Effector CD8-positive, alpha-beta T cell (primary cell): ENCODE data around the gene HCAR2.
"Not testable (repeated sequence)": the region's sequence is repeated elsewhere in the genome, so short reads cannot be mapped to it uniquely, and the experiment has no call there.

Experiments used
- DNase-seq: peaks from one replicate; lab custom pipeline; 2025; lab: John Stamatoyannopoulos, UW

HCAR2 gene

DNA sequence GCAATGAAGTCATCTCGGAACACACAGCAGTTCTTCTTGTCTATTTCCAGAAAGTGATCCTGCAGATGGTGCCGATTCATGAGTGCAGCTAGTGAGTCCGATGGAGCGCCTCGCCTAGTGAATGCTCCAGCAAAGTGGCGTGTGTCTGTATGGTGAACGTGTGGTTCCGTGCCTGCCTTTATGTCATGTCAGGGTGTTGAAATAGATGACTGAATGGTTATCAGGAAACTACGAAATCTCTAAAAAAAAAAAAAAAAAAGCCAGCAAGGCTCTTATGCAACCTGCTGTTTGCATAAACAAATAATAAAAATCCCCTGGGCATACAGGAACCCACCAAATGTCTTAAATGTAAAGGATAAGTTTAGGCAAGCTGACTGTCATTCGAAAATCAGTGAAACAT is 13.5 kb upstream of the HCAR2 start, which contains the start of gene HCAR3:
TSS of gene HCAR3 (minus strand) at position 154 of the 400 bp plus-strand sequence. CDS start at position 80, 74 bp downstream.
- not testable (repeated sequence) for DNase-seq

DNA sequence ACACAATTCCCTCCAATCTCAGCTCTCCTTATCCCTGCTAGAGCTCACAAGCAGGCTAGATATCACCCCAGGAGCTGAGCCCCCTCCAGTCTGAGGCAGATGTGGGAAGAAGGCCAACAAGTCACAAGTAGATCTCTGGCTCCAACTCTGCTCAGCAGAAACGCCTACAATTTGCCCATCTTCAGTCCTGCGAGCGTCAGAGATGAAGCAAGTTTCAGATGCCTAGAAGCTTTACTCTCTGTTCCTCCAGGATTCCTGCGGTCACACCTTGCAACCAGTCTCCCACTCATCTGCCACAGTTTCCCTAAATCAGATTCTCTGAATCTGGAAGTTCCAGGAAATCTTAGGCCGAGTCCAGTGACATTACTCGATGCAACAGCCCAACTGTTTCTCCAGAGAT is 12.1 kb upstream of the HCAR2 start:
- not testable (repeated sequence) for DNase-seq

DNA sequence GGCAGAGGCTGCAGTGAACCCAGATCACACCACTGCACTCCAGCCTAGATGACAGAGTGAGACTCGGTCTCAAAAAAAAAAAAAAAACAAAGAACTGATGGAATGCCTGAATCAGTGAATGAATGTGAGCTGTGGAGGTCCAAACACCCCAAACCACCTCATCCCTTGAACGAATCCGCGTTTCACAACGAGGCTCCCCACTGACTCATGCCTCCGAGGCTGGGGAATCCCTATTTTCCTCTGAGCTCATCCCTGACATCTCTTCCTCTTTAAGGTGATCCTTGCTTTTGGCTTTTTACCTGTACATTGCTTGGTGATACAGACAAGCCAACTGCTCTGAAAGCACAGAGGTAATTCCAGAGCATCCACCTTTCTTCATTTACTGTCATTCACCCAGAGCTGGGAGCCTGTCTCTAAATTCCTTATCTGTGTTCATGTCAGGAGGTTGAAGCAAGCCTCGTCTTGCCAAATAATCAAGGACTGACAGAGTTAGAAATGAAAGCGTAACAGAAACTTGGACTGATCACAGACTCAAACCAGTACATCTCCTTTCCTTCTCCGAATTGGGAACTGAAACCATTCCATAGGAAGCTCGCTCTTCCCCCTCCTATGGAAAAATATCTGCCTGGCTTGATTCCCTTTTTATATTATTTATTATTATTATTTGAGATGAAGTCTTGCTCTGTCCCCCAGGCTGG is 10.5 kb upstream of the HCAR2 start:
- DNase-seq = not testable (repeated sequence)

DNA sequence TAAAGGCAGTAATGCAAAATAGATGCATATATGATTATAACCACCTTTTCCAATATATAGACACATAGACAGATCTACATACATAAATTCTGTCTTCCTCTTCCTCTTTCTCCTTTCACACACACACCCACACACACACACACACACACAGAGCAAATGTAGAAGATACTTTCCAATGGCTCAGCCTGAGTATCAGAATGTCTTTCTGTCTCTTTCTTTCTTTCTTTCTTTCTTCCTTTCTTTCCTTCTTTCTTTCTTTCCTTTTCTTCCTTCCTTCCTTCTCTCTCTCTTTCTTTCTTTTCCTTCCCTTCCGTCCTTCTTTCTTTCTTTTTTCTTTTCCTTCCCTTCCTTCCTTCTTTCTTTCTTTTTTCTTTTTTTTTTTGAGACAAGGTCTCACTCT is 8.1 kb upstream of the HCAR2 start:
- not testable (repeated sequence) for DNase-seq

DNA sequence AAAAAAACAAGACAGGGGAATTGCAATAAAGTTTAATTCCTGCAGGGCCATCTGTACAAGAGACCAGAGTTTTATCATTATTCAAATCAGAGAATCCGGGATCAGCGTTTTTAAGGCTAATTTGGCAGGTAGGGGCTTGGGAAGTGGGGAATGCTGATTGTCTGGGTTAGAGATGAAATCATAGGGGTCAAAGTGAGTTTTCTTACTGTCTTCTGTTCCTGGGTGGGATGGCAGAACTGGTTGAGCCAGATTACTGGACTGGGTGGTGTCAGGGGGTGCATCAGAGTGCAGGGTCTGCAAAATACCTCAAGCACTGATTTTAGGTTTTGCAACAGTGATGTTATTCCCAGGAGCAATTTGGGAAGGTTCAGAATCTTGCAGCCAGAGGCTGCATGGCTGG is 7.2 kb upstream of the HCAR2 start:
- DNase-seq = not testable (repeated sequence)

DNA sequence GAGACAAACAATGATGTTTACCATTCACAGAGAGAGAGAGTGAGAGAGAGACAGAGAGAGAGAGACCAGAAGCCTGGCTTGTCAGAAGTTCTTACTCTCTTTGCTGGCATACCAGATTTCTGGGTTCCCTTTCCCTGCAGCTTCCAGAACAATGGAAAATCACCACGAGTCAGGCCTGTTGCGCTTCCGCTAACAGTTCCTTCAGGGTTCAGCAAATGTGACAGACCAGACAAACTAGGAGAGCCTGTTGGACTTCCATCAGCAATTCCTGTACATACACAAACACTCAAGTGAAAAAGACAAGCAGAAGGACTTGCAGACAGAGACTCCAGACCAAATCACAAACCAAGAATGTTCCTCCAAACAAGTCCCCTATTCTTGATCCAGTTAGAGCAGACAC is 6.1 kb upstream of the HCAR2 start:
- not testable (repeated sequence) for DNase-seq

DNA sequence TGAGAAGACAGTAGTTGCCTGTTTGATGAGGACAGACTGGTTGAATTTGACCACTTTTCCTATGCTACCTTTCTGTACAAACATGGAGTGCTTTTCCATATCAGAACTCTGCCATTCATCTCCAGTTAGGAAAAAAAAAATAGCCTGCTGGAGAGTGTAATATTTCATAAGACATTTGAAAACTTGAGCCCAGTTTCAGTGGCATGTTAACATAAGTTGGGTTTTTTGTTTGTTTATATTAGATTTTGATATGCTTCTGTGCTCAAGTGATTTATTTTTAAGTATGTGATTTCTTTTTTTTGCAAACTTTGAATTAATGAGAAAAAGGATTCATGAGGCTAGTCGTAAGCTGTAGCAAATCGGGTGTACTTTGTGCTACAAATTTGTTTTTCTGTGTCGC is 684 bp upstream of the HCAR2 start:
- DNase-seq = not testable (repeated sequence)

DNA sequence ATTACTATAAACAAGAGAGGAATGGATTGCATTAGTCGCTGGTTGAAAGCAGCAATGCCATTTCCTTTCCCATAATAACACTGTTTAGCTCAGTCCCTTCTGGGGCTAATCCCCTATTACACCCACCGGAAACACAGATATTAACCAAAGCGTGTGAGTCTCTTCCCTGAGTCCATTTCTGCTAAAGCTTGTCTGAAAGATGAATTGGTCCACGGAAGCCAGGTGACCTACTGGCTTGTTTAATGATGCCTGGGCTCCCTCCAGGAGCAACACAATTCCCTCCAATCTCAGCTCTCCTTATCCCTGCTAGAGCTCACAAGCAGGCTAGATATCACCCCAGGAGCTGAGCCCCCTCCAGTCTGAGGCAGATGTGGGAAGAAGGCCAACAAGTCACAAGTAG is 1.7 kb downstream of the HCAR2 start:
- DNase-seq = not testable (repeated sequence)

DNA sequence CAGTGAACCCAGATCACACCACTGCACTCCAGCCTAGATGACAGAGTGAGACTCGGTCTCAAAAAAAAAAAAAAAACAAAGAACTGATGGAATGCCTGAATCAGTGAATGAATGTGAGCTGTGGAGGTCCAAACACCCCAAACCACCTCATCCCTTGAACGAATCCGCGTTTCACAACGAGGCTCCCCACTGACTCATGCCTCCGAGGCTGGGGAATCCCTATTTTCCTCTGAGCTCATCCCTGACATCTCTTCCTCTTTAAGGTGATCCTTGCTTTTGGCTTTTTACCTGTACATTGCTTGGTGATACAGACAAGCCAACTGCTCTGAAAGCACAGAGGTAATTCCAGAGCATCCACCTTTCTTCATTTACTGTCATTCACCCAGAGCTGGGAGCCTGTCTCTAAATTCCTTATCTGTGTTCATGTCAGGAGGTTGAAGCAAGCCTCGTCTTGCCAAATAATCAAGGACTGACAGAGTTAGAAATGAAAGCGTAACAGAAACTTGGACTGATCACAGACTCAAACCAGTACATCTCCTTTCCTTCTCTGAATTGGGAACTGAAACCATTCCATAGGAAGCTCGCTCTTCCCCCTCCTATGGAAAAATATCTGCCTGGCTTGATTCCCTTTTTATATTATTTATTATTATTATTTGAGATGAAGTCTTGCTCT is 3.0 kb downstream of the HCAR2 start:
- DNase-seq = not testable (repeated sequence)

DNA sequence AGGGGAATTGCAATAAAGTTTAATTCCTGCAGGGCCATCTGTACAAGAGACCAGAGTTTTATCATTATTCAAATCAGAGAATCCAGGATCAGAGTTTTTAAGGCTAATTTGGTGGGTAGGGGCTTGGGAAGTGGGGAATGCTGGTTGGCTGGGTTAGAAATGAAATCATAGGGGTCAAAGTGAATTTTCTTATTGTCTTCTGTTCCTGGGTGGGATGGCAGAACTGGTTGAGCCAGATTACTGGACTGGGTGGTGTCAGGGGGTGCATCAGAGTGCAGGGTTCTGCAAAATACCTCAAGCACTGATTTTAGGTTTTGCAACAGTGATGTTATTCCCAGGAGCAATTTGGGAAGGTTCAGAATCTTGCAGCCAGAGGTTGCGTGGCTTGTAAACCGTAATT is 6.2 kb downstream of the HCAR2 start:
- DNase-seq = not testable (repeated sequence)

DNA sequence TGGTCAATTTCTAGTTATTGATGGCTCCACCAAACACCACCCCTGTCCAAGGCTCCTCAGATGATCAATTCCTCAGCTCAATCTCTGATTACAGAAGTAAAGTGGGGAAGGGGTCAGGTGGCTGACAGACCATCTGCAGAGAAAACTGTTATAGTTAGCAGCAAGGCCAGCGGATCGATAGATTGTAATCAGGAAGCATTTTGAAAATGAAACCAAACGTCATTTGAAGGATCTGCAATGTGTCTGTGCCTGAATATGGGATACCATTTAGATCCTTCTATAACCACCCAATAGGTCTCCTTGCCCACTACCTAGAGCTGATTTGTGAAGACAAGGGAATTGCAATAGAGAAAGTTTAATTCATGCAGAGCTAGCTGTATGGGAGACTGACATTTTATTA is 11.6 kb downstream of the HCAR2 start:
- no peak for DNase-seq

DNA sequence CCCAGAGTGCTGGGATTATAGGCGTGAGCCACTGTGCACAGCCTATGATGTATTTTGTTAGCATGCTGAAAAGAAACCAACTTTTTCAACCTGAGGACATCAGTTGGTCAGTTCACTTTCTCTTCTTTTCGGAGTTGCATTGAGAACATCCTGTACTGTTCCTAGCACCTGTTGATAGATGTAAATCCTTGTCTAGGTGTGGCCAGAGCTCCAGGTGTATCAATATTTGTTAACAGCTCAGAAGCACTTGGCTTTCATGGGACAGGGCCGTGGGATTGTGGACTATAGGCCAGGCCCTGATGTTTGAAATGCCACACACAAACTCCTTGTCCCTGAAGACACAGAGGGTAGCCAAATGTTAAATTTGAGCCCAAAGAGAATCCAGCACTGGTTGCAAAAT is 14.9 kb downstream of the HCAR2 start:
- no peak for DNase-seq

DNA sequence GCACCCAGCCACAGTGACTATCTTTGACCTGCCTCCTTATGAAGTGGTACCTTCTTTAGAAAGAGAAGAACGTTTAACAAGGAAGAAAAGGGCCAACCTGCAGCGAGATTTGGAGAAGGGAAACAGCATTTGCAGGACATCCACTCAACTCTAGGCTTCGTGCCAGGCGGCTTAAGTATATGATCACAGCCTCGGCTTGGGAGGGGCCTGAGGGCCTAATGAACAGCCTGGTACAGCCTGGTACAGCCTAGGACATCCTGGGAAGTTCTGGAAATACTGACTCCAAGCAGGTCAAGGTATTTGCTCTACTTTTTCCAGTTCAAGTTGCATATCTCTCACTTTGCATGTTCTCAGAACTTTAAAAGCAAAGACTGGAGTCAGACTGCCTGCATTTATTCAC is 16.1 kb downstream of the HCAR2 start:
- no peak for DNase-seq

DNA sequence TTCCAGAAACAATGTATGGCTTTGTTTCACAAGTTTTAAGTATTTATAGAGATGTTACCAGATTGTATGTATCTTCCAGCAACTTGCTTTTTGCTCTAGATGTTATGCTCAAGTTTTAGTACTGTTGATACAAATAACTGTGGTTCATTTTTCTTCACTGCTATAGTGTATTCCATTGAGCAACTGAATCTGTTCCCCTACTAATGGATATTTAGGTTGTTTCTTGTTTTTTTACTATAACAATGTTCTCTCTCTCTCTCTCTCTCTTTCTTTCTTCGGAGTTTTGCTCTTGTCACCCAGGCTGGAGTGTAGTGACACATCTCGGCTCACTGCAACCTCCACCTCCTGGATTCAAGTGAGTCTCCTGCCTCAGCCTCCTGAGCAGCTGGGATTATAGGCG is 16.6 kb downstream of the HCAR2 start:
- no peak for DNase-seq

DNA sequence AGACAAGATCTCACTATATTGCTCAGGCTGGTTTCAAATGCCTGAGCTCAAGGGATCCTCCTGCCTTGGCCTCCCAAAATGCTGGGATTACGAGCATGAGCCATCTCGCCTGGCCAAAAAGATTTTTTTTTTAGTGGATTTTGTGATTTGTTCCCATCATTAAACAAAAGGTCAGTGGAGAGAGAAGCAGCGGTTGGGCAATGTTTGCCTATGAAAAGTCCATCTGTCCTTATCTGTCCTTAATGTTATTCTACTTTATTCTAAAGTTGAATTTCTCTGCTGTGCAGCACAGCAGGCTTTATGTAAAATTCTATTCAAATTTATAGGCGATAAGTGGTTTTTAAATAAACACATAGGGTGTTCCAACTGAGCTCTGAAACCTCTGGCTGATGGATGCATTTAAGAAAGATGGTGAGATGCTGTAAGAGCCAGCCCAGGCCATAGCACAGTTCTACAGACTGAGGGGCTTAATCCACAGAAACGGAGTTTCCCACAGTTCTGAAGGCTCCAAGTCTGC is 18.8 kb downstream of the HCAR2 start:
- DNase-seq = no peak

DNA sequence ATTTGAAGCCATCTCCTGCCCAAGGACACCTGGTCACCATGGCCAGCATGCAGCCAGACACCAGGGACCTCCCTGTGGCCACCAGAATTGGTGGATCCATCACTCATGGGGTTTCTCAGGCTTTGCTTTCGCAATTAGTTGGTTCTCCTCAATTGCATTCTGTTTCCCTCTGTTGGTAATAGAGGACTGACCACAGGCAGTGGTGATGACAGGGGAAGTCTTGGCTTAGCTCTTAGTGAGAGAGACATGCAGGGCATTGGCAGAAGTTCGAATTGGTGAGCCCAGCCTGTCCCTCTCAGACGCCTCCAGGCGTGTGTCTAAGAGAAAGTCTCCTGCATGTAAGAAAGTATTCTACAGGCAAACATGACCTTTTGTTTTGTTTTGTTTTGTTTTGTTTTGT is 21.3 kb downstream of the HCAR2 start:
- DNase-seq = no peak

DNA sequence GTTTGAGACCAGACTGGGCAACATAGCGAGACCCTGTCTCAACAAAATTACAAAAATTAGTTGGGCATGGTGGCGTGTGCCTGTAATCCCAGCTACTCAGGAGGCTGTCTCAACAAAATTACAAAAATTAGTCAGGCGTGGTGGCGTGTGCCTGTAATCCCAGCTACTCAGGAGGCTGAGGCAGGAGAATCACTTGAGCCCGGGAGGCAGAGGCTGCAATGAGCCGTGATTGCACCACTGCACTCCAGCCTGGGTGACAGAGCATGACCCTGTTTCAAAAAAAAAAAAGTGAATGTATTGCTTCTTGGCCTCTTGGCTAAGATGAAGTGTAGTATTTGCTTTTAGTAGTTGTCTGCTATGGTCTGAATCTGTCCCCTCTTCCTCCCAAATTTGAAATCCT is 22.2 kb downstream of the HCAR2 start:
- not testable (repeated sequence) for DNase-seq

DNA sequence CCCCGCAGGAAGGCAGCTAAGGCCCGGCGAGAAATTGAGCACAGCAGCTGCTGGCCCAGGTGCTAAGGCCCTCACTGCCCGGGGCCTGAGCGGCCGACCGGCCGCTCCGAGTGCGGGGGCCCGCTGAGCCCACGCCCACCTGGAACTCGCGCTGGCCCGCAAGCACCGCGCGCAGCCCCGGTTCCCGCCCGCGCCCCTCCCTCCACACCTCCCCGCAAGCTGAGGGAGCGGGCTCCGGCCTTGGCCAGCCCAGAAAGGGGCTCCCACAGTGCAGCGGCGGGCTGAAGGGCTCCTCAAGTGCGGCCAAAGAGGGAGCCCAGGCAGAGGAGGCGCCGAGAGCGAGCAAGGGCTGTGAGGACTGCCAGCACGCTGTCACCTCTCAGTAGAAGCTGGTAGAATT is 26.4 kb downstream of the HCAR2 start:
- DNase-seq = not testable (repeated sequence)

DNA sequence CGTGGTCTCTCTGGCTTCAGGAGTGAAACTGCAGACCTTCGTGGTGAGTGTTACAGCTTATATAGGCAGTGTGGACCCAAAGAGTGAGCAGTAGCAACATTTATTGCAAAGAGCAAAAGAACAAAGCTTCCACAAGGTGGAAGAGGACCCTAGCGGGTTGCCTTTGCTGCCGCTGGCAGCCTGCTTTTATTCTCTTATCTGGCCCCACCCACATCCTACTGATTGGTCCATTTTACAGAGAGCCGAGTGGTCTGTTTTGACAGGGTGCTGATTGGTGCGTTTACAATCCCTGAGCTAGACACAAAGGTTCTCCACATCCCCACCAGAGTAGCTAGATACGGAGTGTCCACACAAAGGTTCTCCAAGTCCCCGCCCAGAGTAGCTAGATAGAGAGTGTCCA is 27.1 kb downstream of the HCAR2 start:
- not testable (repeated sequence) for DNase-seq

DNA sequence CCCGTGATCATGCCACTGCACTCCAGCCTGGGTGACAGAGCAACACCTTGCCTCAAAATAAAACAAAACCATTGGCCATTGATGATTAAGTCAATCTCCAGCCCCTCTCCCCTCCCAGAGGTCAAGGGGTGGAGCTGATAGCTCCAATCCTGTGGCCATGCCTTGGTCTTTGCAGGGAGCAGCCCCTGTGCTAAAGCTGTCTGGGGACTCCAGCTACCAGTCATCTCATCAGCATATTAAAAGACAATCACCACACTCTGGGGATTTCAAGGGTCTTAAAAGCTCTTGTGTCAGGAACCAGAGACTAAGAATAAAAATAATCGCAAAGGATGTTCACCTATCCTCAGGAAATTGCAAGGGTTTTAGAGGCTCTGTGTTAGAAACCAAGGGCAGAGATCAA is 30.6 kb downstream of the HCAR2 start:
- DNase-seq = no peak

DNA sequence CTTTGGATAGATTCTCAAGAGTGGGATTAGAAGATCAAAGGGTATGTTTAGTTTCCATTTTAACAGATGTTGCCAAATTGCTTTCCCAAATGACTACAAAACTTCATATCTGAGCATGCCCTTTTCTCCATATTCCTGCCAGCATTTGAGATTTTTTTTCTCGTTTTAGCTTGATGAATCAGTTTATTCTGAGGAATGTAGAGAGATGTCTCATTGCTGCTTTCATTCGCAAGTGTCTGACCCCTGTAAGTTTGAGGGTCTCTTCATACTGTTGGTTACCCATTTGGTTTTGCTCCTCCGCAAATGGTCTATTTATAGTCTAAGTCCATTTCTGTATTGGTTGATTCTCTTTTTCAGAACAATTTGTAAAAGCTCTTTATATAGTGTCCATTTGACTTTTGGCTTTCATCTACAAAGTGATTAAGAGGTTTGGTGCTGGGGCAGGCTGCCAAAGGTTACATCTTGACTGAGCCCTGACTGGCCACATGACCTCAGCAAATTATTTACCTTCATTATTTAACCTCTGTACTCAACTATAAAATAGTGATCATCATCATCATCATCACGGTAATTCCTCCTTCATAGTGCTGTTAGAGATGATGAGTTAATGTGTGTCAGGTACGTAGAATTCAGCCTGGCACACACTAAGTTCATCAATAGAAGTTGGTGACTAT is 33.6 kb downstream of the HCAR2 start:
- no peak for DNase-seq

DNA sequence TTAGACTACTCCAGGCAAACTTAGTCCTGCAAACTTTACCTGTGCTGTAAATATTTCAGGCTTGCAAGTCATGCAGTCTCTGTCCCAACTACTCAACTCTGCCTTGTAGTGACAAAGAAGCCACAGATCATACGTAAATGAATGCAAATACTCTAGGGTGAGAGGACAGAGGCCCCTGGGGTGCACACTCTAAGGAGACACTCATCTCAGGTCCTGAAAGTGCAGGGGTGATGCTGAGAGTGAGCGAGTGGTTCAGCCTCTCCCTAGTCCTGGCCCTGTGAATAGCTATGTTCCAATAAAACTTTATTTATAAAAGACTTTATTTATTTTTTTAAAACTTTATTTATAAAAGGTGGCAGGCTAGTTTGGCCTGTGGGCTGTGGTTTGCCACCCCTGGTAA is 34.9 kb downstream of the HCAR2 start:
- DNase-seq = no peak

DNA sequence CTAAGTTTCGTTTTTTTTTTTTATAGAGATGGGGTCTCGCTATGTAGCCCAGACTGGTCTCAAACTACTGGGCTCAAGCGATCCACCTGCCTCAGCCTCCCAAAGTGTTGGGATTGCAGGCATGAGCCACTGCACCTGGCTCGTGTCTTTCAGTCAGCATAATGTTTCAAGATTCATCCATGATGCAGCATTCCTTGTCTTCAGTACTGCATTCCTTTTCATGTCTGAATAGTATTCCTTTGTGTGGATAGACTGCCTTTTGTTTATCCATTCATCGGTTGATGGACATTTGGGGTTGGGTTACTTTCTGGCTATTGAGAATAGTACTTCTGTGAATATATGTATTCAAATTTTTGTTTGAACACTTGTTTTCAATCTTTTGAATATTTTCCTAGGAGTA is 37.4 kb downstream of the HCAR2 start:
- no peak for DNase-seq
